ENCODE data around the gene GXYLT2.

GRCh38 chr3:72976281-72976741 lies 88.5 kb downstream of the GXYLT2 start:
- TF ChIP-seq YY1 (IDR thresholded peaks at IDR 0.05; ENCODE audit: insufficient read depth, insufficient read length) (no peak), SUZ12 (IDR thresholded peaks at IDR 0.05; ENCODE audit: extremely low read depth, insufficient read depth, insufficient read length) (no peak), ZNF274 (IDR thresholded peaks at IDR 0.05; ENCODE audit: low read depth, low read length) (no peak)
